Testis (tissue), 2 donors: ENCODE results near the gene MBD3L3.

Experiments
- CTCF ChIP-seq, 3 experiments: fragments of 450-650 bp in 2 of 3; fragments of 200-600 bp in 1 of 3; sonication (generic) in 1 of 3; IDR thresholded peaks; one replicate each; pipeline ENCODE4 v1.5.1; 2016 to 2019; ENCODE audit warnings: antibody characterized with exemption in 3 of 3, mild to moderate bottlenecking in 2 of 3, moderate library complexity in 1 of 3
- POLR2A ChIP-seq: fragments of 450-650 bp; IDR thresholded peaks from one replicate; pipeline ENCODE4 v1.6.1; 2017; ENCODE audit warnings: antibody characterized with exemption, mild to moderate bottlenecking, moderate library complexity

DNA sequence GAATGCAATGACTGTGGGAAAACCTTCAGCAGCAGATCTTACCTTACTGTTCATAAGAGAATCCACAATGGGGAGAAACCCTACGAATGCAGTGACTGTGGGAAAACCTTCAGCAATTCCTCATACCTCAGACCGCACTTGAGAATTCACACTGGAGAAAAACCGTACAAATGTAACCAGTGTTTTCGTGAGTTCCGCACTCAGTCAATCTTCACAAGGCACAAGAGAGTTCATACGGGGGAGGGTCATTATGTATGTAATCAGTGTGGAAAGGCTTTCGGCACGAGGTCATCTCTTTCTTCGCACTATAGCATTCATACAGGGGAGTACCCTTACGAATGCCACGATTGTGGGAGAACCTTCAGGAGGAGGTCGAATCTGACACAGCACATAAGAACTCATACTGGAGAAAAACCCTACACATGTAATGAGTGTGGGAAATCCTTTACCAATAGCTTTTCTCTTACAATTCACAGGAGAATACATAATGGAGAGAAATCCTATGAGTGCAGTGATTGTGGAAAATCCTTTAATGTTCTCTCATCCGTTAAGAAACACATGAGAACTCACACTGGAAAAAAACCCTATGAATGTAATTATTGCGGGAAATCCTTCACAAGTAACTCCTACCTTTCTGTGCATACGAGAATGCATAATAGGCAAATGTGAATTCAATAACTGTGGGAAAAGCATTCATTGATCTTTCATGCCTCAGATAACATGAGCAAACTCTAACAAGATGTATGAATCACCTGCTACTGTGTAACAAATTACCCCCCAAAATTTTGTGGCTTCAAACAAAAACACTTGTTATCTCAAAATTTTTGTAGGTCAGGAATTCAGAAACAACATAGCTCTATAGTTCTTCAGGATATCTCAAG is 24.8 kb upstream of the MBD3L3 start:
- TF ChIP-seq CTCF (IDR thresholded peaks at IDR 0.05) (no peak), POLR2A (no peak)
